Mucosa of rectum (tissue), 2 donors: ENCODE results near the gene DCAF4L1.

ENCODE experiments used
- H3K27ac ChIP-seq, 2 donors: one replicate each; pipeline ENCODE4 v1.7.0; 2013; ENCODE audit warnings: inconsistent platforms in 2 of 2, low read depth in 2 of 2, low read length in 2 of 2
- H3K27me3 ChIP-seq, 2 donors: one replicate each; pipeline ENCODE4 v1.7.0; 2013; ENCODE audit warnings: low read length in 2 of 2; ENCODE audit not compliant: control insufficient read depth in 2 of 2, insufficient read depth in 2 of 2
- H3K36me3 ChIP-seq, 2 donors: one replicate each; pipeline ENCODE4 v1.7.0; 2013; ENCODE audit warnings: low read length in 2 of 2; ENCODE audit not compliant: control insufficient read depth in 2 of 2, insufficient read depth in 2 of 2
- H3K4me1 ChIP-seq, 2 donors: one replicate each; pipeline ENCODE4 v1.7.0; 2013; ENCODE audit warnings: low read length in 2 of 2, mild to moderate bottlenecking in 1 of 2; ENCODE audit not compliant: control insufficient read depth in 2 of 2, insufficient read depth in 2 of 2
- H3K4me3 ChIP-seq, 2 donors: one replicate each; pipeline ENCODE4 v1.7.0; 2013; ENCODE audit warnings: low read length in 2 of 2
- H3K9ac ChIP-seq, 2 donors: one replicate each; pipeline ENCODE4 v1.7.0; 2013; ENCODE audit warnings: low read length in 2 of 2, low read depth in 1 of 2, mild to moderate bottlenecking in 1 of 2
- H3K9me3 ChIP-seq, 2 donors: one replicate each; pipeline ENCODE4 v1.7.0; 2013; ENCODE audit warnings: low read length in 2 of 2; ENCODE audit not compliant: control insufficient read depth in 2 of 2
- donor health status: healthy.
- donor health status: Normal muscosa, but diverticular disease.

The DCAF4L1 gene, protein sequence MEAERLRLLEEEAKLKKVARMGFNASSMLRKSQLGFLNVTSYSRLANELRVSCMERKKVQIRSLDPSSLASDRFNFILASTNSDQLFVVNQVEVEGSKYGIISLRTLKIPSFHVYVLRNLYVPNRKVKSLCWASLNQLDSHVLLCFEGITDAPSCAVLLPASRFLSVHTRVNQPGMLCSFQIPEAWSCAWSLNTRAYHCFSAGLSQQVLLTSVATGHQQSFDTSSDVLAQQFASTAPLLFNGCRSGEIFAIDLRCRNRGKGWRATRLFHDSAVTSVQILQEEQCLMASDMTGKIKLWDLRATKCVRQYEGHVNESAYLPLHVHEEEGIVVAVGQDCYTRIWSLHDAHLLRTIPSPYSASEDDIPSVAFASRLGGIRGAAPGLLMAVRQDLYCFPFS

DNA sequence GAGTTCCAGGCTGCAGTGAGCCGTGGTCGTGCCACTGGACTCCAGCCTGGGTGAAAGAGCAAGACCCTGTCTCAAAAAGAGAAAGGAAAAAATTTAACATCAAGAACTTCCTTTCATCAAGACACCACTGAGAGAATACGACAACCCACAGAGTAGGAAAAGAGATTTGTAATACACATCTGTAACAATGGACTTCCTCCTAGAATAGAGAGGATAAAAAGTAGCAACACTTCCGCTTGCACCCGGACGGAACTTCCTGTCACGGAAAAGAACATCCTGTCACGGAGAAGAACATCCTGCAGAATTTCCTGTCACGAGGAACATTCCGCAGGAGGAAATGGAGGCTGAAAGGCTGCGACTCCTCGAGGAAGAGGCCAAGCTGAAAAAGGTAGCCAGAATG is at the start of gene DCAF4L1:
TSS of gene DCAF4L1 (plus strand) at position 301 of the 400 bp plus-strand sequence. CDS start at position 338, 37 bp downstream.
- Histone ChIP-seq H3K4me1 (no peaks in the 10 kb centered on the region), H3K4me3 (no peak within 1 kb of the TSS), H3K9ac (no peak within 1 kb of the TSS), H3K27ac (no peak within 1 kb of the TSS), H3K9me3 (no peaks in the 10 kb centered on the region), H3K27me3 (no peaks in the 10 kb centered on the region), H3K36me3 (no peaks in the 10 kb centered on the region)

DNA sequence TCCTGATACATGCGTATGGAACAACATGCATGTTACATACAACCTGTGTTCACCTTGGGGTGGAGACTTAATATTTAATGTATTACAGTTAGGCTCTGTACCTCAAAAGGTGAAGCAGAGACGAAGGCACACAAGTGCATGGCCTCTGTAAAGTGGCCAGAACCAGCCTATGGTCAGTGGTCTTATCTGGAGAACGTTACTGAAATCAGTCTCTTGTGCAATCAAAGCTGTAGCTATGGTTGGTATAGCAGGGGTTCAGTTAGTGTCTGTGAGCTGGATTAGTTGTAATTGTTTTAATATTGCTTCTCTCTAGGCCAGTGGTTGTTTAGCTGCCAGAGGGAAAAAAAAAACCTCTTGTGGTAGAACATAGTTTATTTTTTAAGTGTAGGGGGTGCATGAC is 48.6 kb upstream of the DCAF4L1 start:
- H3K9me3 ChIP-seq = no peaks in the 10 kb centered on the region
- no peak overlapping the region for H3K27ac ChIP-seq
- no peak overlapping the region for H3K4me3 ChIP-seq
- H3K36me3 ChIP-seq = no peaks in the 10 kb centered on the region
- H3K4me1 ChIP-seq = peaks cover 9 to 12% of the 10 kb centered on the region in 2 donors
- H3K27me3 ChIP-seq = no peaks in the 10 kb centered on the region
- H3K9ac ChIP-seq = no peak overlapping the region

DNA sequence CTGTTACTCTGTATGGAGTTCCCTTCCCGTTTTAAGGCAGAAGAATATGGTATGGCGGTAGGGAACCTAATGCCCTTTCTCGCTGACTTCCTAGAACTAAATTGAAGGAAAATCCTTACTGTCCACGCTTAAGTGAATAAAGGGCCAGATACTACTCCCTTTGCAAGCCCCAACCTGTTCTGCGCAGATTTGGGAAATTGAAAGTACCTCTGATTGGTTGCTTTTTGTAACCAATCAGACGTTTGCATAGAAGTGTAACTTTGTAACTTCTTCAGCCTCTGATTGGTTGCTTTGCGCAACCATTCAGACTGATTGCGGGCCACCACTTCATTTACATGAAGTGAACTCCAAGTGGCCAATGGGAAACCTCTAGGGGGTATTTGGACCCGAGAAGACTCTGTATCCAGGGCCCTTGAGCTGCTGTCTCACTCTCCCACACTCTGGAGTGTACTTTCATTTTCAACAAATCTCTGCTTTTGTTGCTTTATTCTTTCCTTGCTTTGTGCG is 47.5 kb upstream of the DCAF4L1 start:
- H3K27ac ChIP-seq = no peak overlapping the region
- H3K9ac ChIP-seq = no peak overlapping the region
- no peak overlapping the region for H3K4me3 ChIP-seq
- no peaks in the 10 kb centered on the region for H3K27me3 ChIP-seq
- no peaks in the 10 kb centered on the region for H3K9me3 ChIP-seq
- H3K36me3 ChIP-seq = peaks cover 1 to 2% of the 10 kb centered on the region in 2 donors
- peaks cover 9 to 12% of the 10 kb centered on the region in 2 donors for H3K4me1 ChIP-seq

DNA sequence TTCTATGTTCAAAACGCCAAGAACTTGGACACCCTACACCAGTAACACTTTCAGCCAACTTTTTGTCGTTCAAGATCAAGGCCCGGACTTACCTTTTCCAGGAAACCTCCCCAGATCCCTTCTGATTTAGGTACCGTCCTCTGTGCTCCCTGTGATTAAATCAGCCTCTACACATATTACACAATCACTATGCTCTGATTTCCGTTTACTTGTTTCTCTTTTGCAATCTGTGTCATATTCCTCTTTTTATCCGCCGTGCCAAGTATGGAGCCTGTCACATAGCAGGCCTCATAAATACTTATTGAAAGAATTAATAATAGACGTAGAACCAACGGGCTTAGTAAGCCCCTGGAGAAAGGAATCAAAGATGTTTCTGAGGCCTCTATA is 47.0 kb upstream of the DCAF4L1 start:
- Histone ChIP-seq H3K9me3 (no peaks in the 10 kb centered on the region), H3K4me3 (peak overlapping the region; percentile 92 to 99), H3K4me1 (peaks cover 9 to 12% of the 10 kb centered on the region in 2 donors), H3K27ac (peak overlapping the region in 1 of 2 donors; percentile 80), H3K27me3 (no peaks in the 10 kb centered on the region), H3K36me3 (peaks cover 5% of the 10 kb centered on the region in 2 donors), H3K9ac (no peak overlapping the region)

DNA sequence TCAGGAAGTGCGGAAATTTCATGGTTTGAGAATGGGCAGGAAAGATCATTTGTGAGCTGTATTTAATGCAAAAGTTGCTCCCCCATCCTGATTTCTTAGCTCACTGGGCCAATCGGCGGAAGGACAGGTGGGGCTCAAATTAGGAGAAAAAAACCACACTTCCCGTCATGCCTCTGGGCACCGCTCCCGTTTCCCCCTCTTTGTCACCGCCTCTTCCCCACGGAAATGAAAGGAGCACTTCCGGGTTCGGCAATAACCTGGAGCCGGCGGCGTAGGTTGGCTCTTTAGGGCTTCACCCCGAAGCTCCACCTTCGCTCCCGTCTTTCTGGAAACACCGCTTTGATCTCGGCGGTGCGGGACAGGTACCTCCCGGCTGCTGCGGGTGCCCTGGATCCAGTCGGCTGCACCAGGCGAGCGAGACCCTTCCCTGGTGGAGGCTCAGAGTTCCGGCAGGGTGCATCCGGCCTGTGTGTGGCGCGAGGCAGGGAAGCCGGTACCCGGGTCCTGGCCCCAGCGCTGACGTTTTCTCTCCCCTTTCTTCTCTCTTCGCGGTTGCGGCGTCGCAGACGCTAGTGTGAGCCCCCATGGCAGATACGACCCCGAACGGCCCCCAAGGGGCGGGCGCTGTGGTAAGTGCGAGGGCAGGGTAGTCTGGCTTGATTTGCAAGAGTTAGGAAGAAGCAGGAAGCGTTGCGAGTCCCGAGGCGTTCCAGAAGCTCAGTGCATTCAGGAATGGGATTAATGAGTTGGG is 46.5 kb upstream of the DCAF4L1 start, which contains the start of gene TMEM33:
TSS of gene TMEM33 (plus strand) at position 529 of the 751 bp plus-strand sequence. CDS start at position 585, 56 bp downstream.
- no peaks in the 10 kb centered on the region for H3K27me3 ChIP-seq
- peak within 1 kb of the TSS; percentile 76 to 80 for H3K9ac ChIP-seq
- peaks cover 5 to 10% of the 10 kb centered on the region in 2 donors for H3K36me3 ChIP-seq
- H3K27ac ChIP-seq = peak within 1 kb of the TSS; percentile 74 to 80
- peaks cover 9 to 12% of the 10 kb centered on the region in 2 donors for H3K4me1 ChIP-seq
- H3K9me3 ChIP-seq = no peaks in the 10 kb centered on the region
- peak within 1 kb of the TSS; percentile 92 to 99 for H3K4me3 ChIP-seq

DNA sequence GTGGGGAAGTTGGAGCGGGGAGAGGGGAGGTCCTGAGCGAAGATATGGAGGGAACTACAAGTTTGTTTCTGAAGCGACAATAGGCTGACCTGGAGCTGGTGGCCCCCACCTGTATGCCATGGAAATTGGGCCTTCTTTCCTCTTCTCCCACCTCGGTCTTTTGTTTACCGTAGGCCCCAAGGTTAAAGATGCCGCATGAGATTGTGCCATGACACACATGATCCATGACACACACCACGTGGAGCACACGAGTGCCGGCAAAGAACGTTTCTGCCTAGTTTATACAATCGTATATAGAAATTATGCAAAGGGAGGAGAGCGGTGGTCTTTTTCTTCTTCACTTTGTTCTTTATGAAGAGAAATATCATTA is 45.9 kb upstream of the DCAF4L1 start:
- Histone ChIP-seq H3K36me3 (peaks cover 5 to 12% of the 10 kb centered on the region in 2 donors), H3K27ac (peak overlapping the region; percentile 74 to 80), H3K9me3 (no peaks in the 10 kb centered on the region), H3K4me1 (peaks cover 9 to 12% of the 10 kb centered on the region in 2 donors), H3K27me3 (no peaks in the 10 kb centered on the region), H3K9ac (peak overlapping the region; percentile 76 to 80), H3K4me3 (peak overlapping the region; percentile 92 to 99)

DNA sequence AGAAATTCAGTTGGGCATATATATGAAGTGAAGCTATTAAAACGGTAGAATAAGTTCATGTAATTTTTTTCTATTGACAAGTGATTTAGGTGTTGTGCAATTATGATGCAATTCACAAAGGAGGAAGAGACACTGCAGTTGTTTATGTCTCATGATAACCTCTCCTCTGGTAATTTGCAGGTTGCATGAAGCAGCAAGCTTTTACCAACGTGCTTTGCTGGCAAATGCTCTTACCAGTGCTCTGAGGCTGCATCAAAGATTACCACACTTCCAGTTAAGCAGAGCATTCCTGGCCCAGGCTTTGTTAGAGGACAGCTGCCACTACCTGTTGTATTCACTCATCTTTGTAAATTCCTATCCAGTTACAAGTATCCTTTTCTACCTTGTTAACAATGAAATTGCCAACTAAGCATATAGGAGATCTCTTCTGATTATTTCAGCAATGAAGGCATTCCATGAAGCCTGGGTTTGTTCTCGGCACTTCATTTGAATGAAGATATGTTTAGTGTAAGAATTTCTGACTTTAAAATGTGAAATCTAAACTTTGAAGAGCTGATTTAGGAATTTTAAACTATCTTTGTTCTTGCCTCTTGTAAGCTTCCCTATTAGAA is 42.4 kb upstream of the DCAF4L1 start:
- H3K27me3 ChIP-seq = no peaks in the 10 kb centered on the region
- H3K4me3 ChIP-seq = no peak overlapping the region
- H3K27ac ChIP-seq = no peak overlapping the region
- H3K36me3 ChIP-seq = peaks cover 15 to 19% of the 10 kb centered on the region in 2 donors
- H3K9ac ChIP-seq = no peak overlapping the region
- H3K4me1 ChIP-seq = peaks cover 9 to 12% of the 10 kb centered on the region in 2 donors
- no peaks in the 10 kb centered on the region for H3K9me3 ChIP-seq

DNA sequence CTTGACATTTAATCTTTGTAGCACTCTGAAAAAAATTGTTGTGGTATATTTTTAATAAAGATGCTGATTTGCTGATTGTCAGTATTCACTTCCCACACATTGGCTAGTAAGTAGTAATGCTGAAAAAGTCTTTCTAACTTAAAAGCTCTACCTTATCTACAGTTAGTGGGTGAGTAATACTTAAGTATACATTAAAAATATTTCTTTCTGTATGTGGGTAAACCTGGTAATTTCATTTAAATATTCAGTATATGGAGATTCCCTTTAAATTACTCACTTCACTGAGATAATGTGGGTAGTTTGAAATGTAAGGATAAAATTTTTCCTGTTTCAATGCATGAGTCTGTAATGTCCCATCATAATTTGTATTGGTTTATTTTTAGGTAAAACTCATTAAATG is 40.7 kb upstream of the DCAF4L1 start:
- H3K4me1 ChIP-seq = peaks cover 8 to 9% of the 10 kb centered on the region in 2 donors
- H3K4me3 ChIP-seq = no peak overlapping the region
- peaks cover 15 to 29% of the 10 kb centered on the region in 2 donors for H3K36me3 ChIP-seq
- no peaks in the 10 kb centered on the region for H3K27me3 ChIP-seq
- H3K9me3 ChIP-seq = no peaks in the 10 kb centered on the region
- no peak overlapping the region for H3K9ac ChIP-seq
- H3K27ac ChIP-seq = no peak overlapping the region

DNA sequence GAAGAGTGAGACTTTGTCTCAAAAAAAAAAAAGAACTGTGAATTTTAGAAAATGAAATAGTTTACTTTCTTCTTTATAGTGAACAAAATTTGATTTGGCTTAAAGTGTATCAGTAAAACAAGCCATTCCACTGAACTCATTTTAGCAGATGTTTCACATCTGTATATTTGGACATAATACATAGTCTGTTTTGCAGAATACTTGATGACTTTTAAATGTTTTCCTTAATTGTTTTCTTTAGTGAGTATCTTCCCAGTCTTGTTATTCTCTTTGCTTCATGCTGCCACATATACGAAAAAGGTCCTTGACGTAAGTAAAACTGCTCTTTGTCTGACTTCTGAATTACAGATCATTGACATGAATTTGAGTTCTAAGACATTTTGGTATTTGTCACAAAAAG is 38.0 kb upstream of the DCAF4L1 start:
- Histone ChIP-seq H3K27me3 (no peaks in the 10 kb centered on the region), H3K4me3 (no peak overlapping the region), H3K9me3 (no peaks in the 10 kb centered on the region), H3K4me1 (no peaks in the 10 kb centered on the region), H3K36me3 (peaks cover 22 to 35% of the 10 kb centered on the region in 2 donors), H3K9ac (no peak overlapping the region), H3K27ac (no peak overlapping the region)
